Measurements from ENCODE around the gene DNAH8.

DNA sequence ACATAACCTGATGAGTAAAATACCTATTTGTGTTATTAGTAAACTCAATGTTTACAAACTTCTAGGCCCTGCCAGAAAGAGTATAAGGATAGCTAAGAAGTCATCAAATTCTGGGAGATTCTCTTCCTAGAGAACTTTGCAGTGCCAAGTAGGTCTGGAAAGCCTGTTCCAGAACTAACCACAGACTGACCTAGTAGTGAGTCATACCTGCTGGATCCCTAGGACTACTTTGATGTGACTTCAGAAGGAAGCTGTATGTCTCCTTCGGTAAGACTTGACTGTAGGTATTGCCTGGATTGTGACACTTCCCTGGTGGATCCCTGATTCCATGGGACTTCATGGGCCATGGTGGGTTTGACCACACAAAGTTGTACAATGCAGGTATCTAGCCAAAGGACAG, 131.7 kb downstream of the DNAH8 start:
- TF ChIP-seq, protein P1, sequence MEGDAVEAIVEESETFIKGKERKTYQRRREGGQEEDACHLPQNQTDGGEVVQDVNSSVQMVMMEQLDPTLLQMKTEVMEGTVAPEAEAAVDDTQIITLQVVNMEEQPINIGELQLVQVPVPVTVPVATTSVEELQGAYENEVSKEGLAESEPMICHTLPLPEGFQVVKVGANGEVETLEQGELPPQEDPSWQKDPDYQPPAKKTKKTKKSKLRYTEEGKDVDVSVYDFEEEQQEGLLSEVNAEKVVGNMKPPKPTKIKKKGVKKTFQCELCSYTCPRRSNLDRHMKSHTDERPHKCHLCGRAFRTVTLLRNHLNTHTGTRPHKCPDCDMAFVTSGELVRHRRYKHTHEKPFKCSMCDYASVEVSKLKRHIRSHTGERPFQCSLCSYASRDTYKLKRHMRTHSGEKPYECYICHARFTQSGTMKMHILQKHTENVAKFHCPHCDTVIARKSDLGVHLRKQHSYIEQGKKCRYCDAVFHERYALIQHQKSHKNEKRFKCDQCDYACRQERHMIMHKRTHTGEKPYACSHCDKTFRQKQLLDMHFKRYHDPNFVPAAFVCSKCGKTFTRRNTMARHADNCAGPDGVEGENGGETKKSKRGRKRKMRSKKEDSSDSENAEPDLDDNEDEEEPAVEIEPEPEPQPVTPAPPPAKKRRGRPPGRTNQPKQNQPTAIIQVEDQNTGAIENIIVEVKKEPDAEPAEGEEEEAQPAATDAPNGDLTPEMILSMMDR (IDR thresholded peaks at IDR 0.05; ENCODE audit: insufficient read depth, low read length, poor library complexity, severe bottlenecking): no peak
- TF ChIP-seq EZH2phosphoT487 (conservative IDR thresholded peaks at IDR 0.05; ENCODE audit: low read length): no peak

Data from SU-DHL-6 (cell line).